Stimulated activated CD8-positive, alpha-beta memory T cell treated with anti-CD3 and anti-CD28 coated beads, Interleukin-2, amount 100 ng/mL, for 1 hour (primary cell): Measurements from ENCODE around the gene TMEM175.
"Not testable (repeated sequence)": the region's sequence is repeated elsewhere in the genome, so short reads cannot be mapped to it uniquely, and the experiment has no call there.

ENCODE experiments used
- DNase-seq, 2 donors: peaks; one replicate each; pipeline ENCODE4 v3.0.0-alpha.2; 2020; ENCODE audit warnings: low read depth in 2 of 2

The TMEM175 gene

GRCh38 chr4:917466-917865, 14.8 kb upstream of the TMEM175 start:
- DNase-seq = no peak

- DNase-seq = no peak
These were observed 14.3 kb upstream of the TMEM175 start for GRCh38 chr4:917992-918391.

GRCh38 chr4:918591-918990, 13.7 kb upstream of the TMEM175 start:
- DNase-seq = not testable (repeated sequence)

GRCh38 chr4:919004-919680, 13.1 kb upstream of the TMEM175 start:
- DNase-seq = not testable (repeated sequence)

- no peak for DNase-seq
These were observed 10.4 kb upstream of the TMEM175 start for GRCh38 chr4:921830-922331.

- no peak for DNase-seq
These were observed 7.9 kb upstream of the TMEM175 start for GRCh38 chr4:924107-925096.

GRCh38 chr4:925171-925570, 7.1 kb upstream of the TMEM175 start:
- no peak for DNase-seq

GRCh38 chr4:925771-926500, 6.3 kb upstream of the TMEM175 start:
- DNase-seq = no peak

GRCh38 chr4:926538-926937, 5.7 kb upstream of the TMEM175 start:
- no peak for DNase-seq

GRCh38 chr4:927566-927965, 4.7 kb upstream of the TMEM175 start:
- not testable (repeated sequence) for DNase-seq

GRCh38 chr4:929096-929765, 3.0 kb upstream of the TMEM175 start:
- DNase-seq = no peak

- no peak for DNase-seq
These were observed 2.2 kb upstream of the TMEM175 start for GRCh38 chr4:930028-930551.

GRCh38 chr4:930827-931193, 1.4 kb upstream of the TMEM175 start:
- DNase-seq = no peak

GRCh38 chr4:931194-931959, 883 bp upstream of the TMEM175 start:
- DNase-seq = no peak

GRCh38 chr4:932713-933070, 432 bp downstream of the TMEM175 start:
- DNase-seq = no peak

GRCh38 chr4:939508-939907, 7.2 kb downstream of the TMEM175 start:
- DNase-seq = not testable (repeated sequence)

- DNase-seq = no peak
These were observed 13.2 kb downstream of the TMEM175 start for GRCh38 chr4:945274-946102.

GRCh38 chr4:946103-946450, 13.8 kb downstream of the TMEM175 start:
- no peak for DNase-seq

- DNase-seq = no peak
These were observed 14.5 kb downstream of the TMEM175 start for GRCh38 chr4:946517-947471.
